Keratinocyte (primary cell): ENCODE measurements around the gene IGF2BP2. TPM values are rescaled to one million over a fixed set of nuclear protein-coding genes. Genes with fewer than 3 reads are reported as not detected.

Source experiments
- DNase-seq: peaks from one replicate; pipeline ENCODE4 v3.0.0-alpha.2; 2011; ENCODE audit warnings: low read depth, missing footprints, low spot score
- FAIRE-seq: peaks from 2 replicates; lab custom pipeline; 2011; peaks lifted over from hg19 to GRCh38; lab: Jason Lieb, UNC
- H2AFZ ChIP-seq: 2 replicates; pipeline ENCODE4 v1.6.0; 2012; ENCODE audit warnings: low read length, control low read depth, inconsistent platforms; ENCODE audit not compliant: control insufficient read depth
- H3K27ac ChIP-seq: 2 replicates; pipeline ENCODE4 v1.5.1; 2011; ENCODE audit warnings: low read length; ENCODE audit not compliant: control insufficient read depth, insufficient read depth
- H3K27me3 ChIP-seq: 3 replicates; pipeline ENCODE4 v1.6.0; 2011; ENCODE audit warnings: low read length; ENCODE audit not compliant: control insufficient read depth, insufficient read depth; ENCODE audit errors: extremely low read depth
- H3K36me3 ChIP-seq, 2 experiments: 2 replicates in 1 of 2; 3 replicates in 1 of 2; pipeline ENCODE4 v1.5.1; 2011; ENCODE audit warnings: low read length in 2 of 2, mild to moderate bottlenecking in 1 of 2; ENCODE audit not compliant: control insufficient read depth in 2 of 2, insufficient read depth in 2 of 2; ENCODE audit errors: extremely low read depth in 1 of 2
- H3K4me1 ChIP-seq: 3 replicates; pipeline ENCODE4 v1.5.1; 2011; ENCODE audit warnings: low read length; ENCODE audit not compliant: control insufficient read depth, insufficient read depth; ENCODE audit errors: extremely low read depth
- H3K4me2 ChIP-seq: 3 replicates; pipeline ENCODE4 v1.6.0; 2011; ENCODE audit warnings: low read depth, low read length; ENCODE audit not compliant: control insufficient read depth, insufficient read depth; ENCODE audit errors: extremely low read depth
- H3K4me3 ChIP-seq, 3 experiments: fragments of 200-600 bp in 1 of 3; sonication (generic) in 1 of 3; 2 replicates in 2 of 3; 3 replicates in 1 of 3; pipeline ENCODE4 v1.5.1; 2011 to 2016; ENCODE audit warnings: low read length in 3 of 3, mild to moderate bottlenecking in 3 of 3, control low read depth in 2 of 3, inconsistent platforms in 1 of 3, low read depth in 1 of 3, mixed read lengths in 1 of 3, mixed run types in 1 of 3, moderate library complexity in 1 of 3; ENCODE audit not compliant: control insufficient read depth in 2 of 3, insufficient read depth in 2 of 3; ENCODE audit errors: extremely low read depth in 1 of 3
- H3K79me2 ChIP-seq: 2 replicates; pipeline ENCODE4 v1.6.0; 2012; ENCODE audit warnings: low read length; ENCODE audit not compliant: control insufficient read depth, insufficient read depth
- H3K9ac ChIP-seq: 3 replicates; pipeline ENCODE4 v1.6.0; 2011; ENCODE audit warnings: low read length; ENCODE audit not compliant: control insufficient read depth, insufficient read depth; ENCODE audit errors: extremely low read depth
- H3K9me1 ChIP-seq: 3 replicates; pipeline ENCODE4 v1.6.0; 2011; ENCODE audit warnings: low read length; ENCODE audit not compliant: control insufficient read depth, insufficient read depth; ENCODE audit errors: extremely low read depth
- H3K9me3 ChIP-seq: 2 replicates; pipeline ENCODE4 v1.5.1; 2012; ENCODE audit warnings: low read depth, low read length; ENCODE audit not compliant: control insufficient read depth
- H4K20me1 ChIP-seq: 3 replicates; pipeline ENCODE4 v1.6.0; 2011; ENCODE audit warnings: low read length; ENCODE audit not compliant: control insufficient read depth, insufficient read depth; ENCODE audit errors: extremely low read depth
- EZH2 ChIP-seq: IDR thresholded peaks from one replicate; pipeline ENCODE4 v1.6.1; 2012; ENCODE audit warnings: inconsistent platforms, mild to moderate bottlenecking, low read length, moderate library complexity
- dilution Hi-C: fragments of 300-500 bp; cut with MboI; formaldehyde crosslinking; loops from one replicate; pipeline ENCODE4 v1.7.0; 2020; ENCODE audit warnings: low sequenced_read_pairs; ENCODE audit not compliant: extremely low pct_ligation_motif_present
- polyA plus RNA-seq, 5 experiments: library from polyadenylated mRNA; depleted of rRNA in 3 of 5; stranded (reverse) in 3 of 5; stranded (forward) in 1 of 5; unstranded in 1 of 5; fragments of >200 nt; gene quantifications; 1 replicate in 1 of 5; 2 replicates in 3 of 5; 3 replicates in 1 of 5; pipeline versions ENCODE4 v1.2.1 to v1.2.3, GENCODE V29; 2011 to 2012; ENCODE audit warnings: missing spikeins in 2 of 5, low read depth in 1 of 5, low replicate concordance in 1 of 5
- TF ChIP-seq, protein P1 (sequence below), 3 experiments: IDR thresholded peaks in 1 of 3; conservative IDR thresholded peaks in 1 of 3; optimal IDR thresholded peaks in 1 of 3; 2 replicates in 2 of 3; 3 replicates in 1 of 3; pipeline versions ENCODE3 to v1.5.1; 2011; ENCODE audit warnings: low read length in 3 of 3, mild to moderate bottlenecking in 3 of 3, moderate library complexity in 2 of 3, control low read depth in 1 of 3, inconsistent platforms in 1 of 3; ENCODE audit not compliant: insufficient read depth in 2 of 3; ENCODE audit errors: extremely low read depth in 1 of 3

The IGF2BP2 gene
- polyA plus RNA-seq, 1 donor (not counting 4 experiments of a cell fraction or from before 2014, with no cell fraction given) = 21.2 TPM

GRCh38 chr3:185708392-185708791 lies 116.5 kb downstream of the IGF2BP2 start:
- Histone ChIP-seq H3K79me2 (peaks cover 89% of the 10 kb centered on the region), H3K36me3 (peaks cover 1 to 6% of the 10 kb centered on the region in 2 experiments), H3K27ac (no peak overlapping the region), H4K20me1 (no peaks in the 10 kb centered on the region), H3K9me3 (no peaks in the 10 kb centered on the region), H3K27me3 (no peaks in the 10 kb centered on the region), H3K4me1 (peaks cover 38% of the 10 kb centered on the region), H2AFZ (no peak overlapping the region), H3K4me3 (no peak overlapping the region), H3K9ac (no peak overlapping the region), H3K4me2 (no peak overlapping the region), H3K9me1 (peaks cover 3% of the 10 kb centered on the region)
- FAIRE-seq (no peak), DNase-seq (no peak)
- TF ChIP-seq EZH2 = no peak
- TF ChIP-seq, protein P1, sequence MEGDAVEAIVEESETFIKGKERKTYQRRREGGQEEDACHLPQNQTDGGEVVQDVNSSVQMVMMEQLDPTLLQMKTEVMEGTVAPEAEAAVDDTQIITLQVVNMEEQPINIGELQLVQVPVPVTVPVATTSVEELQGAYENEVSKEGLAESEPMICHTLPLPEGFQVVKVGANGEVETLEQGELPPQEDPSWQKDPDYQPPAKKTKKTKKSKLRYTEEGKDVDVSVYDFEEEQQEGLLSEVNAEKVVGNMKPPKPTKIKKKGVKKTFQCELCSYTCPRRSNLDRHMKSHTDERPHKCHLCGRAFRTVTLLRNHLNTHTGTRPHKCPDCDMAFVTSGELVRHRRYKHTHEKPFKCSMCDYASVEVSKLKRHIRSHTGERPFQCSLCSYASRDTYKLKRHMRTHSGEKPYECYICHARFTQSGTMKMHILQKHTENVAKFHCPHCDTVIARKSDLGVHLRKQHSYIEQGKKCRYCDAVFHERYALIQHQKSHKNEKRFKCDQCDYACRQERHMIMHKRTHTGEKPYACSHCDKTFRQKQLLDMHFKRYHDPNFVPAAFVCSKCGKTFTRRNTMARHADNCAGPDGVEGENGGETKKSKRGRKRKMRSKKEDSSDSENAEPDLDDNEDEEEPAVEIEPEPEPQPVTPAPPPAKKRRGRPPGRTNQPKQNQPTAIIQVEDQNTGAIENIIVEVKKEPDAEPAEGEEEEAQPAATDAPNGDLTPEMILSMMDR (optimal IDR thresholded peaks at IDR 0.05 in 1 of 3, IDR thresholded peaks at IDR 0.05 in 1 of 3, conservative IDR thresholded peaks at IDR 0.05 in 1 of 3; ENCODE audit: extremely low read depth in 1 of 3, insufficient read depth in 2 of 3, low read length in 3 of 3) = no peak
- dilution Hi-C loops = no loop called here

DNA sequence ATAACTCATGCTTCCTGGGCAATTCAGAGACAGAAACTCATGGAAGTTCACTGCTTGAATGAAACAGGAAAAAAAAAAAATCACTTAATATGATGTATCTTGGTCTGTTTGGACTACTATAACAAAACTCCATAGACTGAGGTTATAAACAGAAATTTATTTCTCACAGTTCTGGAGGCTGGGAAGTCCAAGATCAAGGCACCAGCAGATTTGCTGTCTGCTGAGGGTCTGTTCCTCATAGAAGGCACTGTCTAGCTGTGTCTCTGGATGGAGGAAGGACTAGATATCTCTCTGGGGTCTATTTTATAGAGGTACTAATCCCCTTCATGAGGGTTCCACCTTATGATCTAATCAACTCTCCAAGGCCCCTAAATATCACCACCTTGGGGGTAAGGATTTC lies 119.3 kb downstream of the IGF2BP2 start:
- Histone ChIP-seq H2AFZ (no peak overlapping the region), H3K9me3 (no peaks in the 10 kb centered on the region), H4K20me1 (no peaks in the 10 kb centered on the region), H3K36me3 (peaks cover 1 to 10% of the 10 kb centered on the region in 2 experiments), H3K4me1 (peaks cover 26% of the 10 kb centered on the region), H3K27me3 (no peaks in the 10 kb centered on the region), H3K4me2 (no peak overlapping the region), H3K9ac (no peak overlapping the region), H3K27ac (no peak overlapping the region), H3K9me1 (peaks cover 3% of the 10 kb centered on the region), H3K79me2 (peaks cover 92% of the 10 kb centered on the region), H3K4me3 (no peak overlapping the region)
- DNase-seq (no peak), FAIRE-seq (no peak)
- TF ChIP-seq EZH2 = no peak
- TF ChIP-seq, protein P1 (optimal IDR thresholded peaks at IDR 0.05 in 1 of 3, IDR thresholded peaks at IDR 0.05 in 1 of 3, conservative IDR thresholded peaks at IDR 0.05 in 1 of 3; ENCODE audit: extremely low read depth in 1 of 3, insufficient read depth in 2 of 3, low read length in 3 of 3) = no peak
- dilution Hi-C loops = no loop called here
